ENCODE measurements around the gene BBIP1.
A peak's percentile ranks its signal among the peaks of the same experiment; 100 is the strongest.

BBIP1 gene, protein sequence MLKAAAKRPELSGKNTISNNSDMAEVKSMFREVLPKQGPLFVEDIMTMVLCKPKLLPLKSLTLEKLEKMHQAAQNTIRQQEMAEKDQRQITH

DNA sequence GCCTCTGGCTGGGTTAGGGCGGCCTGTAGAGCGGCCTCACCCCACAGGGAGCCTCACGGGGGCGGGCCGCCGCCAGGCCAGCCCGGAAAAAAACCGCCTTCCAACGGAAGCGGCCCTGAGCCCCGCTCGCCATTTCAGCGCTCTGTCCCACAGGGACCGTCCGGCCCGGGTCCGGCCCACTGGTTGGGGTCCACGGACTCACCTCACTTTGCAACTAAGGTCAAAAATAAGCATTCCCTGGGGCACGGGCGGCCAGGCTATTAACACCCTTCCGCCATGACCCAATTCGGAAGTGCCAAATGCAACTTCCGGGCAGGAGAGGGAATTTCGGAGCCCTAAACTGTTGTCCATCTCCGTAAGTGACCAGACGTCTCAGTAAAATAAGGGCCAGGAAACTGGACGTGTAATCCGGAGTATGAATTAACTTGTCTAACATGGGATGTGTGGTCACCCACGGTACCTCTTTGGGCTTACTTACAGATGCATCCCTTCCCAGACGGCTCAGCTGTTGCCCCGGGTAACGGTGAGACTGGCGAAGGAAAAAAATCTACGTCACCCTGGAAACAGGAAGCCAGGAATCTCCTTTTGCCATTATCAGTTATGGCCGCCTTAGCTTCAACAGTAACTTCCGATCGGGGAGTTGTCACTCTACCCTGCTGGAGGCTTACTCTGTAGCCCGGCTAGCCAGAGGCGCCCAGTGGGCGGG, at the start of gene BBIP1:
TSS of gene BBIP1 (minus strand) at position 538 of the 706 bp plus-strand sequence. CDS start 1,023 bp downstream, outside the sequence.
- DNase-seq (ENCODE audit: low spot score) (no peak), FAIRE-seq (peak; percentile 89)

DNA sequence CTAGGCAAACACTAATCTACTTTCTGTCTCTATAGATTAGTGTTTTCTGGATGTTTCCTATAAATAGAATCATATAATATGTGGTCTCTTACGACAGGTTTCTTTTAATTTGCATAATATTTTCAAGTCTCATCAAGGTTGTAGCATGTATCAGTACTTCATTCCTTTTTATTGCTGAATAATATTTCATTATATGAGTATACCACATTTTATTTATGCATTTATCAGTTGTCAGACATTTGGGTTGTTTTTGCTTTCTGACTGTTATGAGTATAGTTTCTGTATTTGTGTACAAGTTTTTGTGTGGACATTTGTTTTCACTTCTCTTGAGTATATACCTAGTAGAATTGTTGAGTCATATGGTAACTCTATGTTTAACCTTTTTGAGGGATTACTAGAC, 48.7 kb upstream of the BBIP1 start:
- FAIRE-seq: no peak
- no peak for DNase-seq (ENCODE audit: low spot score)

DNA sequence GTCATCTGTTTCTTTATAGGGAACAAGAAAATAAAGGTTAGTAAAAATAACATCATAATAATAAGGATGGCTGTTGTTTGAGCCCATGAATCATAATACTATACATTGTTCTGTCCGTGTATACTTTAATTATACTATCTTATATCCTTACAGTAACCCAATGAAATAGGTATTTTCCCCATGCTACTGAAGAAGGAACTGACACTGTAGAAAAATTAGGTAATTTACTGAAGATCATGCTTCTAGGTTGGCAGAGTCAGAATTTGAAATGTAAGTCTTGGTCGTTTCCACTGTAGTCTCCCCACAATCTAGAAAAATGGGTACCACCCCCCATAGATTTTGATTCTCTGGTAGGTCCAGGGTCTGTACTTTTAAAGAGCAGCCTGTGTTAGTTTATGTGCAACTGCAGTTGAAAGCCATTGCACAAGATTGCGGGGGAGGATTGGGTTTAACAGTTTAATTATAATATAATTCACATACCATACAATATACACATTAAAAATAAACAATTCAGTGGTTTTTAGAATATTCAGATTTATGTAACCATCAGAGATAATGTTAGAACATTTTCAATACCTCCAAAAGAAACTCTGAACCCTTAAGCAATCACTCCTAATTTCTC, 48.1 kb upstream of the BBIP1 start:
- FAIRE-seq: no peak
- DNase-seq (ENCODE audit: low spot score): no peak

DNA sequence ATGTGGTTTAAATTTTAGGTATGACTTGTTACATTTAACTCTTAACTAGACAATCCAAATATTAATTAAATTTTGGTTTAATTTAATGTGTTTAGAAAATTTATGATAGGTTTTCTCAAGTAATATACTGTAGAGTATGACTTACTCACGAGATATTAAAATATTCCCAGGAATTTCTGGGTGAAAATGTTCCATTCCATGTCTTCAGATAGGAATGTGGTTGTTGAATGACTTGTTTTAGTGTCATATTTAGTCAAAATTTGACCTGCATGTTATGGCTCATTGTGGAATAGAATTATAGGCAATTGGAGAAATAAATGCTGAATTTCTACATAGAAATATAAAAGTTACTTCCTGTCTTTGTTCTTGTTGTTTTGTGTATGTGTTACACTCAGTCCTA, 47.2 kb upstream of the BBIP1 start:
- DNase-seq (ENCODE audit: low spot score): no peak
- no peak for FAIRE-seq

DNA sequence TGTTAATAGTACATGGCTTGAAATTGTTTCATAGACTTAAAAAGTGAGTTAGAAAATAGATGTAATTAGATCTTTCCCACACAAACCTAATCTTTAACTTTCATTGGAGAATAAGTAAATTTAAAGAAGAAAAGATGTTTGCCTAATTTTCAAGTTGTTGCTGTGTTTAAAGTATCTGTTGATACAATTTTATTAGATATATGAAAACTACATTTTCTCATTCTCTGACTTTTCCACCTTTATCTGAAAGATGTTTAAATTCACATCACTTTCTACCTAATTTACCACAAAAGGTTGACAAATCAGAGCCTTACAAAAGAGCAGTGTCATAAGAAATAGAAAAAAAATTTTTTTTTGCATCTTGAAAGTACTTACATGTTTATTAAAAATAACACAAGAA, 46.2 kb upstream of the BBIP1 start:
- DNase-seq (ENCODE audit: low spot score) (no peak), FAIRE-seq (no peak)

DNA sequence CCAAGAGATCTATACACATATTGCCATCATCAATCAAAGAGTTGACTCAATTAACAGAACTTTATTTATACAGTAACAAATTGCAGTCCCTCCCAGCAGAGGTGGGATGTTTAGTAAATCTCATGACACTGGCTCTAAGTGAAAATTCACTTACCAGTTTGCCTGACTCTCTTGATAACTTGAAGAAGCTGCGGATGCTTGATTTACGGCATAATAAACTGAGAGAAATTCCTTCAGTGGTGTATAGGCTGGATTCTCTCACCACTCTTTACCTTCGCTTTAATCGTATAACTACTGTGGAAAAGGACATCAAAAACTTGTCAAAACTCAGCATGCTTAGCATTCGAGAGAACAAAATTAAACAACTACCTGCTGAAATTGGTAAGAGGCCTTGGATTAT, 45.7 kb upstream of the BBIP1 start:
- FAIRE-seq: no peak
- DNase-seq (ENCODE audit: low spot score): no peak

DNA sequence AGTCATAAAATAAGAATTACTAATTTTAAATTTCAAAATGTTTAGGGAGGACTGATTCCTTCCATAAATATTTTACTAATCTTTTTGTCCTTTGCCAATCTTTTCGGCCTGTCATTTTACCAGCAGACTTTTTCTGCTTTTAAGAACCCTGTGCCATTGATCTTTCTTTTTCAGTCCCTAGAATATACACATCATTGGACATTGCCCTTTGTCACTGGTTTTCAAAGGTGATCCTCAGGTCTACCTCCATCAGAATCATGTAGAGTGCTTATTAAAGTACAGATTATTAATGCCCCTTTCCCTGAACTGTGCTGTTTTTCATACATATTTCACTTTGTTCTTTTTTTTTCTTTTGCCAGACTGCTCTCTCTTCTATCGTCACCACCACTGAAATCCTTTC, 44.2 kb upstream of the BBIP1 start:
- no peak for DNase-seq (ENCODE audit: low spot score)
- no peak for FAIRE-seq

DNA sequence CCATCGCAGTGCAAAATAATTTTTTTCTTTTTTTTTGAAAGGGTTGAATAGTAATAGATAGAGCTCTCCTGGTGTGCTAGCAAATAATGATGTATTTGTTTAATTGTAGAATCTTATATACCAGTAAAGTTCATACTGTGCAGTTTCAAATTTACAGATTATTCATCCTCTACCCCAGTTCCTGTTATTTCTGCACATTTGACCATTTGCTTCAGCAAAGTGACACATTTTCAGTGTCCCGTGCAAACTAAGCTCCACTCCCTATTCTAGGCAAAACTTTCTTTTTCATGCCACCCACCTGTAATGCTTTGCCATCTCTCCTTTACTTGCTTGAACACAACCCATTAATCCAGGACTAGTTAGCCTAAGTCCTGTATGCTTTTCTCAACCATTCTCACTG, 43.5 kb upstream of the BBIP1 start:
- no peak for FAIRE-seq
- no peak for DNase-seq (ENCODE audit: low spot score)

DNA sequence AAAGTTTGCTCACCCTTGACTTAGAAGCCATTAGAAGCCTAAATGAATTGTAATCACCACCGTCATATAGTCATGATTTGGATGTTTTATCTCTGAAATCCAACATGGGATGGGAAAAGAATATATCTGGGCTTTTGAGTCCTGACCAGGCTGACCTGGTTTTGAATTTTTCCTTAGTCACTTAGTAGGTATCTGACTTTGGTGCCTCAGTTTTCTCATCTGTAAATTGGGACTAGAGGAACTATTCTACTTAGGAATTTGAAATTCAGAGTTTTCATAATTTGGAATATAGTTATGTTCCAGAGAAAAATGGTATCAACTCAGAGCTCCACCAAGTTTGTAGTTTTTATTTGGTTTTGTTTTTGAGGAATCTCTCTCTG, 41.3 kb upstream of the BBIP1 start:
- no peak for FAIRE-seq
- DNase-seq (ENCODE audit: low spot score): no peak

DNA sequence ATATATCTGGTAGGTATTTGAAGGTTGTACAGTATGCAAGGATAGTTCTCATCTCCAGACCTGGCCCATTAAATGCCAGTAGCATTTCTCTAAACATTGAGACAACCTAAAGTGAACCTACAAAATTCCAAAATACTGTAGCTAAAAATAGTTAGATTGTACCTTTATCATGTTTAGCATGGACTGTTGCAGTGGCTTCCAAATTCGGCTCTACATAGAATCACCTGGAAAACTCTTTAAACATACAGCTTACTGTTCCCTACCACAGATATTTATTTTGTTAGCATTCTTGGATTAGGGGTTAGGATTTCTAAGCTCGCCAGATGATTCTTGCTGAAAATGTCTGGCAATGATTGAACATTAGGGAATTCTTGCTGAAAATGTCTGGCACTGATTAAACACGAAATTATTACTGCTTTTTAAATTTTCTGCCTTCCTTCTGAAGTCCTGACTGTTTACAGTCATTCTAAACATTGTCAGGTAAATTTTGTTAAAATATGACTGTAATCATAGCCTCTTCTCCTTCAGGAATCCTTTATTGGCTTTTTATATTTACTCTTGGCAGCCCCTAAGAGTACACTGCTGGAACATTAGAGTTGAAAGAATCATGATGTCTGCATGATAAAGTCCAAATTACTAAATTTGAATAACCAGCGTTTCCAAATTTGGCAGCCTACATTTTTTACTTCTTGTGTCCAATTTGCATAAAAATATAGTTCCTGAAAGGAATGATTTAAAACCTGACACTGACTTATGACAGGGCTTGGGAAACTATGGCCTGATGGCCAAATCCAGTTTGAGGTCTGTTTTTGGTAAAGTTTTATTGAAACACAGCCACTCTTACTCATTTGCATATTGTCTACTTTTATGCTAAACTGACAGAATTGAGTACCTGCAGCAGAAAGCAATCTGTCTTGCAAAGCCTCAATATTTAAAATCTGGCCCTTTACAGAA, 40.7 kb upstream of the BBIP1 start:
- no peak for FAIRE-seq
- DNase-seq (ENCODE audit: low spot score): no peak

DNA sequence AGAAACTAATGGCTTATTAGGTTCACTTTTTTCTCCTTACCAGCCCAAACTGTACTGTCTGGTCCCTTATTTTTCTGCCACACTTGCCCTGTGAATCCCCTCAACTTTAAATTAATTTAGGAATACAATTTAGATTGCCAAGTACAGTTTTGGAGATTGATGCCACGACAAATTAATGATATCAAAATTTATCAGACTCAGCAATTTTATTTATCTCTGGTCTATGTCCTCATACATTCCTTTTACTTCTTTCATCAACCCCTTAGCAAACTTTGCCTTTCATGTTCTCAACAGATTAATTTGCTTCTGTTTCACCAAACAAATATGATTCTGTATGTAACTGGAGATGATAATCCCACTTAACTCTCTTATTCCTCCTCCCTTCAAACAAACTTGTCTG, 38.6 kb upstream of the BBIP1 start:
- no peak for FAIRE-seq
- no peak for DNase-seq (ENCODE audit: low spot score)

DNA sequence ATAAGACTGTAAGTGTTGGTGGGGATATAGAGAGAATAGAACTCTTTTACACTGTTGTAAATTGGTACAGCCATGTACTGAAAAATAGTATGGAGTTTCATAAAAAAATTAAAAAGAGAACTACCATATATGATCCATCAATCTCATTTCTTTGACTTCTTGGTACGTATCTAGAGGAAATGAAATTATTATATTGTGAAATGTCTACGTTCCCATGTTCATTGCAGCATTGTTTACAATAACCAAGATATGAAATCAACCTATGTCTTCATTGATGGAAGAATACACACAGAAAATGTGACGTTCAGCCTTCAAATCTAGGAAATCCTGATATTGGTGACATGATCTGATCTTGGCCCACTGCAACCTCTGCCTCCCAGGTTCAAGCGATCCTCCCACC, 32.4 kb upstream of the BBIP1 start:
- DNase-seq (ENCODE audit: low spot score): no peak
- no peak for FAIRE-seq

DNA sequence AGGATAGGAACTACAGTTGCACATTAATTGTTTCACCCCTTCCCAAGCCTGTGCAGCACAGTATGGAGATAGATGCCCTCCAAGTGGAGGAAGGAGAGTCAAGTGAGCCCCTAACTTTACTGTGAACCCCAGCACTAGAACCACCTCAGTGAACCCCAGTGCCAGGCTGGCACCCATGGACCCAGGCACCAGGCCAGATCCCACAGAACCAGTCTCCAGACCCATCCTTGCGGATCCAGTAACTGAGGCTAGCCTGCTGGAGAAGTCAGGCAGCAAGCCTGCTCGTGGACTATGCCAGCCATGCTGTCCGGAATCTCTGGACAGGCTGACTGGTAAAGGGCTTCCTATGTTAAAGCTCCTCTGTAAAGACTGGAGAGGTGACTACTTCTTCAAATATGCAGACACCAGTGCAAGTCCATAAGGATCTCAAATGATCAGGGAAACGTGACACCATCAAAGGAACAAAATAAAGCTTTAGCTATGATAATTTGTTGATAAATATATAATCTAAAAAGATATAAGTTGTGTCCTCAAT, 28.1 kb upstream of the BBIP1 start:
- FAIRE-seq (peak; percentile 48), DNase-seq (ENCODE audit: low spot score) (no peak)

DNA sequence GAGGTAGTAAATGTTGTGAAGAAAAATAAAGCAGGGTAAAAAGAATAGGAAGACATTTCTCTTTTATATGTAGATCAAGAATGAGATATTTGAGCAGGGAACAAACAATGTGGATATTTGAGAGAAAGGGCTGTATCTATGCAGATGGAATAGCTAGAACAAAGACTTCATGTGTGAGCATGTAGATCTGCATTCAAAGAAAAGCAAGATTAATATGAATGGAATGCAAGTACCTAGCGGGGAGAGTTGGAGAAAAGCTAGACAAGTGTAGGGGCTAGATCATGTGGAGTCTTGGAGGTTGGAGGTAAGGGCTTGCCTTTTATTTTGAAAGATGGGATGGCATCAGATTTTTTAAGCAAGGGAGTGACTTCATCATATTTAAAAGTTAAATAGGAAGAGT, 27.5 kb upstream of the BBIP1 start:
- FAIRE-seq: no peak
- no peak for DNase-seq (ENCODE audit: low spot score)

DNA sequence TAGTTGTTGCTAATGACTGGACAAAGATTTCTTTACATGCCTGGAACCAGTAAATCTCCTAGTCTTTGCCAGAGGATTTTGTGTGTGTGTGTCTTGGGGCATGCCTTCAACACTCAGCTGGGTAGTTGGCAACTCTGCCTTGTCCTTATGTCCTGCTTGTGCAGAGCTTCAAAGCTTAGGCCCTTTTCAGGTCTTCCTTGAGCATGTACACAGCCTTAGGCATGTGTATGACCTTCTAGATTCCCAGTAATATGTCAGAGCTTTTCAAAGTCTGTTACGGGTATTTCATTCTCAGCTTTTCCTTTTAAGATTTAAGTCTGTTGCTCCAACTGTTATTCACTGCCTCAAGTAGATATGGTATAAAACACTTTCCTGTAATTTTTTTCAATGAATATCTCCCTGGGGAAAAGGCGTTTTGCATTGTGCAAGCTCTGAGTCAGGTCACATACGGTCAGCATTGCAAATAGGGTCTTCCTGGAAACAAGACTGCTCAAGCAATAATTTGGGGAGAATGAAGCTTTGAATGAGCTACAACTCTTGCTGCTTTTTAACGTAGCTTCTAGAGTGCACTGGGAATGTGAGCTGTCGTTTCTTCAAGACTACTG, 25.9 kb upstream of the BBIP1 start:
- no peak for DNase-seq (ENCODE audit: low spot score)
- no peak for FAIRE-seq

DNA sequence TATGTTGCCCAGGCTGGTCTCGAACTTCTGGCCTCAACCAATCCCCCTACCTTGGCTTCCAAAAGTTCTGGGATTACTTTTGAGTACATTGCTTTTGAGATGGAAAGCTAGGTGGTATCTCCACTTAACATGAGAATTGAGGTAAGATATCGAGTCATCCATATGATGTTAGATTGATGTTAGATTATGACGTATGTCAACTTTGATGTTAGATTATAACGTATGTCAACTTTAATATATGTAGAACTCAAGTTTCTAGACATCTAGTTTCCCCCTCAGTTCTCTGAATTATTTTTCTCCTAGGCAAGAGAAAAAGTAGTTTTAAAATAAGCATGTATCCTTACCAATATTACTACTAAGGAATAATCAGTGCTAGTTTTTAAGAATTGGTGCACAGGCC, 20.4 kb upstream of the BBIP1 start:
- FAIRE-seq: no peak

DNA sequence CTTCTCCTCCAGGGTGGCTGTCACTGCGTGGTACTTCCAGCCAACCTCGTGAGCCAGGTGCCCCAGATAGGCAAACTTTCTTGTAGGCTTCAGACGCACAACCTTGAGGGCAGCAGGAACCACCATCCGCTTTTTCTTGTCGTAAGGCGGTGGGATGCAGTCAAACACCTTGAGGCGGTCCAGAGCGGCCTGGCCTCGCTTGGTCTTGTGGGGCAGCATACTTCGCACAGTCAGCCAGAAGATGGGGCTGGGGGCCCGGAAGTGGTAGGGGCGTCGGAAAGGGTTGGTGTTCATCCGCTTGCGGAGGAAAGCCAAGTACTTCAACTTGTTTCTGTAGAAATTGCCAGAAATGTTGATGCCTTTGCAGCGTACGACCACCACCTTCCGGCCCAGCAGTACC, 17.8 kb upstream of the BBIP1 start:
- no peak for FAIRE-seq
- no peak for DNase-seq (ENCODE audit: low spot score)

More for the DNA sequence above, 20.4 kb upstream of the BBIP1 start:
- no peak for DNase-seq (ENCODE audit: low spot score)

DNA sequence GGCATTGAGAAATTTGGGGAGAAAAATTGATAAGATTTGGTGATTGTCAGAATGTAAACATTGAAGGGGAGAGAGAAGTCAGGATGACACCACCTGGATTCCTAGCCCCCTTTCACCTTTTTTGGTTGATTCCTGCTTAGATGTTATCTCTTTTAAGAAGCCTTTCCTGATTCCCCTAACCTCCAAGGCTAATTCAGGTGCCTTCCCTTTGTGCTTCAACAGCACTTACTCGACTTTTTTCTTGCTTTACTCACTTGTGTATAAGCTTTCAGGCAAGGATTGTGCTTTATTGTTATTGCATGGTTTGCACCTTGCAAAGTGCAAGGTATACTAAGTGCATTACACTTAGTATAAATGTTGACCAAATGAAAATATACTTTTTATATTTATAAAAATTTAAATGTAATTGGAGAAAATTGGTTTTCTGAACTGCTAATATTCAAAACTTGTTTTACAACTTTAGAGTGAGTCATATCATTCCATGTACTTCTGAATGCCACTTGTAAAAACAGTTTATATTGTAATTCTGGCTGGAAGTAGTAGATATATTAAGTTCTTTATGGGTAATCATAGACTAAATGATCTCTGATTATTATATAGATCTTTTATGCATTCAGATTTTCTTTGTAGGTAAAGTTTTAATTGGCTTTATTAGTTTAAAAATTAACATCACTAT, 13.7 kb upstream of the BBIP1 start:
- no peak for FAIRE-seq
- no peak for DNase-seq (ENCODE audit: low spot score)

DNA sequence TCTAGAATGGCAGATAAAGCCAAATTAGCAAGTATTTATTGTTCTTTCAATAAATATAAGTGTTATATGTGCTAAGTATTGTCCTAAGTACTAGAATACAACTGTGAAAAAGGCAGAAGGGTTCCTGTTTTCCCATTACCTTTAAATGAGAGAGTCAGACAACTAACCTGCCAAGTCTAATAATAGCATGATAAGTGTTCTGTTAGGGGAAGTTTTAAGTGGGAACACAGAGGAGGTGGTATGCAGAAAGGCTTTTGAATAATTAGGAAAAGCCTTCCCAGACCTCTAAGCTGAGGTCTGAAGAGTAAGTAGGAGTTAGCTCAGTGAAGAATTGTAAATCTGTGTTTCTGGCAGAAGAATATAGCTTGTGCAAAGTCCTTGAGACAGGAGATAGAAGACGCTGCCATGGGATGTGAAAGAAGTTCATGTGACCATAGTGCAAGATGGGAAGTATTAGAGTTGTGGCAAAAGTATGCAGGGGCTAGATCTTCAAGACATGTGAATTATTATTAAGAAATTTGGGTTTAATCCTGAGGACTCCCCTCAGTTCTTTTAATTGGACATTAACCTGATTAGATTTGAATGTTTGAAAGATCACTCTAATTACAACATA, 12.9 kb upstream of the BBIP1 start:
- no peak for FAIRE-seq
- no peak for DNase-seq (ENCODE audit: low spot score)

DNA sequence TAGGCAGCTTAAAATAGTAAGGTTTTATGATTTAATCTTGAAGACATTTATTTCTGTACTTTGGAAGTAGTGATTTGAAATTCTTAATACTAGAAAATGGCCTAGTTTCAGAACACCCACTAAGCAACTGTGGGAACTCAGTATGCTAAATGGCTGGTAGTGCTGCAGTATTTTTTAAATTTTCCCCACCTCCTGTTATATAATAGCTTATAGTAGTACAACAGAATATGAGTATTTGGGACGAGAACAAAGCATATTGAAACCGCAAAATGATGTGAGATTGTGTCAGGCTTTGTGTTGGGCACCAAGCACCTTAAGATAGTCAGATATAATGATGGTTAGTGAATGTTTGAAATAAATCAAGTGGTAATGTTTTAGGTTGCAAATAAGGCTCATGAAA, 8.5 kb upstream of the BBIP1 start:
- FAIRE-seq (no peak), DNase-seq (ENCODE audit: low spot score) (no peak)
